ENCODE data around the gene RAB34. TPM values are rescaled to one million over a fixed set of nuclear protein-coding genes. Genes with fewer than 3 reads are reported as not detected.
A peak's percentile ranks its signal among the peaks of the same experiment; 100 is the strongest.

Gene RAB34
- polyA plus RNA-seq, 1 experiment = 389 TPM

- ChIA-PET POLR2A (no interaction called here), CTCF (no interaction called here)
- TF ChIP-seq CTCF (IDR thresholded peaks at IDR 0.05; ENCODE audit: low read depth, low read length) = no peak
- Histone ChIP-seq H3K4me3 (ENCODE audit: low read depth, low read length) (no peak overlapping the region), H3K27ac (ENCODE audit: low read depth, low read length) (no peak overlapping the region), H3K27me3 (ENCODE audit: control insufficient read depth, insufficient read depth, low read length) (no peaks in the 10 kb centered on the region), H3K9me3 (ENCODE audit: control insufficient read depth, insufficient read depth, low read length) (no peaks in the 10 kb centered on the region)
- DNase-seq (ENCODE audit: low read depth, low spot score) = no peak
Measured at GRCh38 chr17:28707339-28707720, 10.3 kb downstream of the RAB34 start.

GRCh38 chr17:28706471-28707338, 11.0 kb downstream of the RAB34 start:
- ChIA-PET POLR2A (no interaction called here), CTCF (no interaction called here)
- Histone ChIP-seq H3K27ac (ENCODE audit: low read depth, low read length) (no peak overlapping the region), H3K27me3 (ENCODE audit: control insufficient read depth, insufficient read depth, low read length) (no peaks in the 10 kb centered on the region), H3K9me3 (ENCODE audit: control insufficient read depth, insufficient read depth, low read length) (no peaks in the 10 kb centered on the region), H3K4me3 (ENCODE audit: low read depth, low read length) (no peak overlapping the region)
- no peak for TF ChIP-seq CTCF (IDR thresholded peaks at IDR 0.05; ENCODE audit: low read depth, low read length)
- no peak for DNase-seq (ENCODE audit: low read depth, low spot score)

- Histone ChIP-seq H3K4me3 (ENCODE audit: low read depth, low read length) (no peak overlapping the region), H3K27me3 (ENCODE audit: control insufficient read depth, insufficient read depth, low read length) (no peaks in the 10 kb centered on the region), H3K27ac (ENCODE audit: low read depth, low read length) (no peak overlapping the region), H3K9me3 (ENCODE audit: control insufficient read depth, insufficient read depth, low read length) (no peaks in the 10 kb centered on the region; the same call in 1 of the 2 replicates)
- no peak for TF ChIP-seq CTCF (IDR thresholded peaks at IDR 0.05; ENCODE audit: low read depth, low read length)
- ChIA-PET CTCF (no interaction called here), POLR2A (no interaction called here)
- no peak for DNase-seq (ENCODE audit: low read depth, low spot score)
Measured at GRCh38 chr17:28705728-28706334, 11.8 kb downstream of the RAB34 start.

GRCh38 chr17:28705074-28705659, 12.5 kb downstream of the RAB34 start:
- CTCF ChIA-PET = no interaction called here
- H3K27ac ChIP-seq (ENCODE audit: low read depth, low read length) = peak overlapping the region; percentile 21
- TF ChIP-seq CTCF (IDR thresholded peaks at IDR 0.05; ENCODE audit: low read depth, low read length) = no peak
- no peaks in the 10 kb centered on the region for H3K27me3 ChIP-seq (ENCODE audit: control insufficient read depth, insufficient read depth, low read length)
- H3K9me3 ChIP-seq (ENCODE audit: control insufficient read depth, insufficient read depth, low read length) = no peaks in the 10 kb centered on the region; the same call in 1 of the 2 replicates
- DNase-seq (ENCODE audit: low read depth, low spot score) = no peak
- no peak overlapping the region for H3K4me3 ChIP-seq (ENCODE audit: low read depth, low read length)
- POLR2A ChIA-PET = interaction anchor here (1.0 kb wide), 1 partner anchor 10 kb away, joined by 3 read pairs; no protein-coding TSS in a partner anchor

Data from AG04450 (cell line).